ENCODE results near the gene VIPR2. TPM values are rescaled to one million over a fixed set of nuclear protein-coding genes. Genes with fewer than 3 reads are reported as not detected.

Gene VIPR2
- total and polyA plus RNA-seq, 2 experiments from 2014 or later, result 1.3 to 2.7 TPM

DNA sequence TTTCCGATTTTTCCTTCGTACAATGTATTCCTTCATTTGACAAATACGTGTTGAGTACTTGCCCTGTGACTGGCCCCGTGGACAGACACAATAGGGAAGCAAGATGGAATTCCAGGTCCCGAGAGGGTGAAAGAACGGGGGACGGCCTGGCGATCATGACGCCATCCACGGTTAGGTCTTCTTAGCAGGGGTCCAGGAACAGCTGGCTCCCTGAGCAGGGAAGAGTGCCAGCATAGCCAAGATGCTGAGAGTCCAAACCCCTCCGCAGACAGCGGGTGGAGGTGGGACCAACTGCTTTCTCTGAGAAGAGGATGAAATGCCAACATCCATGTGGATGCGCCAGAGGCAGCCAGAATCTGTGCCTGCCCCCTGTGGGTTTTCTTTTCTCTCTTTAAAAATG is 144.6 kb downstream of the VIPR2 start (continued):
- TF ChIP-seq NANOG (IDR thresholded peaks at IDR 0.05; ENCODE audit: borderline replicate concordance) (no peak), STAT1 (IDR thresholded peaks at IDR 0.05; ENCODE audit: unreplicated experiment) (no peak), EZH2phosphoT487 (IDR thresholded peaks at IDR 0.05; ENCODE audit: unreplicated experiment) (no peak), ZNF114 (CRISPR knock-in tag; IDR thresholded peaks at IDR 0.05) (no peak), JUNB (IDR thresholded peaks at IDR 0.05; ENCODE audit: unreplicated experiment) (no peak), EZH2 (IDR thresholded peaks at IDR 0.05; ENCODE audit: low read depth, unreplicated experiment) (no peak)
- TF ChIP-seq, protein P1, sequence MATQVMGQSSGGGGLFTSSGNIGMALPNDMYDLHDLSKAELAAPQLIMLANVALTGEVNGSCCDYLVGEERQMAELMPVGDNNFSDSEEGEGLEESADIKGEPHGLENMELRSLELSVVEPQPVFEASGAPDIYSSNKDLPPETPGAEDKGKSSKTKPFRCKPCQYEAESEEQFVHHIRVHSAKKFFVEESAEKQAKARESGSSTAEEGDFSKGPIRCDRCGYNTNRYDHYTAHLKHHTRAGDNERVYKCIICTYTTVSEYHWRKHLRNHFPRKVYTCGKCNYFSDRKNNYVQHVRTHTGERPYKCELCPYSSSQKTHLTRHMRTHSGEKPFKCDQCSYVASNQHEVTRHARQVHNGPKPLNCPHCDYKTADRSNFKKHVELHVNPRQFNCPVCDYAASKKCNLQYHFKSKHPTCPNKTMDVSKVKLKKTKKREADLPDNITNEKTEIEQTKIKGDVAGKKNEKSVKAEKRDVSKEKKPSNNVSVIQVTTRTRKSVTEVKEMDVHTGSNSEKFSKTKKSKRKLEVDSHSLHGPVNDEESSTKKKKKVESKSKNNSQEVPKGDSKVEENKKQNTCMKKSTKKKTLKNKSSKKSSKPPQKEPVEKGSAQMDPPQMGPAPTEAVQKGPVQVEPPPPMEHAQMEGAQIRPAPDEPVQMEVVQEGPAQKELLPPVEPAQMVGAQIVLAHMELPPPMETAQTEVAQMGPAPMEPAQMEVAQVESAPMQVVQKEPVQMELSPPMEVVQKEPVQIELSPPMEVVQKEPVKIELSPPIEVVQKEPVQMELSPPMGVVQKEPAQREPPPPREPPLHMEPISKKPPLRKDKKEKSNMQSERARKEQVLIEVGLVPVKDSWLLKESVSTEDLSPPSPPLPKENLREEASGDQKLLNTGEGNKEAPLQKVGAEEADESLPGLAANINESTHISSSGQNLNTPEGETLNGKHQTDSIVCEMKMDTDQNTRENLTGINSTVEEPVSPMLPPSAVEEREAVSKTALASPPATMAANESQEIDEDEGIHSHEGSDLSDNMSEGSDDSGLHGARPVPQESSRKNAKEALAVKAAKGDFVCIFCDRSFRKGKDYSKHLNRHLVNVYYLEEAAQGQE (IDR thresholded peaks at IDR 0.05; ENCODE audit: unreplicated experiment), result no peak

DNA sequence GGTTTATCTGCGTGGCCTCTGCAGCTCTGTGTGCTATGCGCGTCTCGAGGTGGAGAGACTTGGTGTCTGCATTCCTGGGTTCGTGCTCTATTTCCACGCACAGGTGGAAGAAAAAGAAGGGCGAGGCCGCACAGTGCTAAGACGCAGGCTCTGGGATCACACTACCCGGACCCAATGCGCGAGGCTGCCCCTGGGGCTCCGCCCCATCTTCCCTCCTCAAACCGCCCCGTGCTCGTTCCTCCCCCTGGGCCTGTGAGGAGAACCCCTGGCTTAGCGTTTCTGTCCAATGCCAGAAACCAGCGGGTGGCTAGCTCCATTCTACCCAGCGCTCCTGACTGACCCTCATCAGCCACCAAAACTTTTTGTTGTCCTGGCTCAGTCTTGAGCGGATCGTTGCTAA is 145.2 kb downstream of the VIPR2 start:
- no peak overlapping the region for H3K27ac Mint-ChIP-seq
- Histone ChIP-seq H3K36me3 (ENCODE audit: insufficient read depth) (no peaks in the 10 kb centered on the region), H3K27me3 (ENCODE audit: insufficient read depth) (peaks cover 29% of the 10 kb centered on the region), H4K20me1 (replicated peaks; ENCODE audit: insufficient read depth) (no peaks in the 10 kb centered on the region), H3F3A (replicated peaks; ENCODE audit: low read depth) (no peaks in the 10 kb centered on the region), H3K27ac (ENCODE audit: low read depth) (no peak overlapping the region), H2AFZ (no peak overlapping the region), H3K4me1 (ENCODE audit: insufficient read depth) (peaks cover 6% of the 10 kb centered on the region), H3K9me2 (ENCODE audit: insufficient read depth) (no peaks in the 10 kb centered on the region), H3K79me2 (replicated peaks; ENCODE audit: insufficient read depth) (no peaks in the 10 kb centered on the region), H3K4me3 (no peak overlapping the region), H3K4me2 (no peak overlapping the region)
- peaks cover 13% of the 10 kb centered on the region for H3K27me3 Mint-ChIP-seq (ENCODE audit: insufficient read depth, low read depth, poor library complexity)
- DNase-seq (ENCODE audit: low spot score), result no peak
- ATAC-seq, result no peak; the same call in 2 of the 3 replicates
- no peak overlapping the region for H3K4me3 Mint-ChIP-seq
- H3K9me3 Mint-ChIP-seq, result peaks cover 71% of the 10 kb centered on the region
- H3K36me3 Mint-ChIP-seq (ENCODE audit: low read depth), result peaks cover 21% of the 10 kb centered on the region
- no peaks in the 10 kb centered on the region; the same call in 2 of the 3 replicates for H3K4me1 Mint-ChIP-seq
- TF ChIP-seq, protein P2, sequence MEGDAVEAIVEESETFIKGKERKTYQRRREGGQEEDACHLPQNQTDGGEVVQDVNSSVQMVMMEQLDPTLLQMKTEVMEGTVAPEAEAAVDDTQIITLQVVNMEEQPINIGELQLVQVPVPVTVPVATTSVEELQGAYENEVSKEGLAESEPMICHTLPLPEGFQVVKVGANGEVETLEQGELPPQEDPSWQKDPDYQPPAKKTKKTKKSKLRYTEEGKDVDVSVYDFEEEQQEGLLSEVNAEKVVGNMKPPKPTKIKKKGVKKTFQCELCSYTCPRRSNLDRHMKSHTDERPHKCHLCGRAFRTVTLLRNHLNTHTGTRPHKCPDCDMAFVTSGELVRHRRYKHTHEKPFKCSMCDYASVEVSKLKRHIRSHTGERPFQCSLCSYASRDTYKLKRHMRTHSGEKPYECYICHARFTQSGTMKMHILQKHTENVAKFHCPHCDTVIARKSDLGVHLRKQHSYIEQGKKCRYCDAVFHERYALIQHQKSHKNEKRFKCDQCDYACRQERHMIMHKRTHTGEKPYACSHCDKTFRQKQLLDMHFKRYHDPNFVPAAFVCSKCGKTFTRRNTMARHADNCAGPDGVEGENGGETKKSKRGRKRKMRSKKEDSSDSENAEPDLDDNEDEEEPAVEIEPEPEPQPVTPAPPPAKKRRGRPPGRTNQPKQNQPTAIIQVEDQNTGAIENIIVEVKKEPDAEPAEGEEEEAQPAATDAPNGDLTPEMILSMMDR (conservative IDR thresholded peaks at IDR 0.05; ENCODE audit: low read depth in 2 of 2), result no peak
- TF ChIP-seq JUNB (IDR thresholded peaks at IDR 0.05; ENCODE audit: unreplicated experiment), result no peak
- no peak for TF ChIP-seq POLR2AphosphoS5 (IDR thresholded peaks at IDR 0.05; ENCODE audit: low read depth)
- no peak for TF ChIP-seq NANOG (IDR thresholded peaks at IDR 0.05; ENCODE audit: borderline replicate concordance)
- no peak for TF ChIP-seq CREB1 (CRISPR knock-in tag; IDR thresholded peaks at IDR 0.05; ENCODE audit: low read depth)
- TF ChIP-seq, protein P1 (IDR thresholded peaks at IDR 0.05; ENCODE audit: unreplicated experiment), result no peak
- TF ChIP-seq ZNF331 (CRISPR knock-in tag; IDR thresholded peaks at IDR 0.05; ENCODE audit: low read depth), result no peak
- no peak for TF ChIP-seq EZH2phosphoT487 (IDR thresholded peaks at IDR 0.05; ENCODE audit: unreplicated experiment)

All from GM23338 (cell line).